D721Med (cell line): ENCODE data around the gene ENPP1.

Source experiments
- DNase-seq: peaks from one replicate; pipeline ENCODE4 v3.0.0; 2011; ENCODE audit warnings: low spot score; ENCODE audit not compliant: insufficient read length
- FAIRE-seq: peaks from 2 replicates; lab custom pipeline; 2011; peaks lifted over from hg19 to GRCh38; lab: Jason Lieb, UNC
- CTCF ChIP-seq: IDR thresholded peaks from 2 replicates; pipeline ENCODE4 v1.5.1; 2012; ENCODE audit warnings: mild to moderate bottlenecking, control low read depth; ENCODE audit not compliant: insufficient read depth; ENCODE audit errors: missing control alignments

ENPP1 gene

GRCh38 chr6:131773284-131773950 is 34.4 kb upstream of the ENPP1 start:
- TF ChIP-seq CTCF: no peak
- DNase-seq: no peak
- no peak for FAIRE-seq

GRCh38 chr6:131775886-131776285 is 31.9 kb upstream of the ENPP1 start:
- FAIRE-seq (no peak), DNase-seq (no peak)
- no peak for TF ChIP-seq CTCF

GRCh38 chr6:131776985-131777384 is 30.8 kb upstream of the ENPP1 start:
- FAIRE-seq (no peak), DNase-seq (no peak)
- no peak for TF ChIP-seq CTCF

DNA sequence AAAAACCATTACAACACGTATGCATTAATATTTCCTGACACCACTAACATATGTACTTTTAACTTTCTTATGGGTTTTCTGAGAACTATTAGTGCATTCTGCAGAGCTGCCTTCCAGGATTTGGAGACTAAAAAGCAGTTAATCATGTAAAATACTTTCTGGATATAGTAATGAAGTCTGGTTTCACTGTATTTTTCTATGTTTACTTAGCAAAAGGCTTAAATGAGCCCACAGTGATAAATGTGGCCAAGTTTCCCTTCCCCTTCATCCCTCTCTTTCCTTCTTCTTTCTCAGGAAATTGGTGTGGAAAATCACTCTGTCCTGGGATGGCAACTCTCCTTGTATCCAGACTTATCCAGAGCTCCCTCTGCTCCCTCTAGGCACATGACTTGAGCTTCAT is 29.7 kb upstream of the ENPP1 start:
- no peak for TF ChIP-seq CTCF
- no peak for DNase-seq
- FAIRE-seq: no peak

DNA sequence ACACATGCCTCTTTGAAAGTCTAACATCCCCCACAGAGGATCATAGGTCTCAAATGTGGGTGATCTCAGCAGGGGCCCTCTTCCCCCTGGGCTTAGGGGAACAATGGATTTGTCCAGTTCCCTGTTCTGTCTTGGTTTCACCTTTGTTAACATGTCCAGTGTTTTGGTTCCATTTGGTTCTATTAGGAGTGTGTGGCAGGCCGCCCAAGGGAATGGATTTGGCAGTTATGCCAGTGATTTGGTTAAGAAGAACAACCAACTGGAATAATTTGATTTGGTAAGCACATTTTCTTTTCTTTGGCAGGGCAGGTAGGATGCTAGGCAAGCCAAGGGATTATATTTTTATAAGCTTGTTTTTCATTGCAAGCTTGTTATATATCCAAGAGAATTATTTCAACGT is 28.5 kb upstream of the ENPP1 start:
- DNase-seq (no peak), FAIRE-seq (no peak)
- no peak for TF ChIP-seq CTCF

GRCh38 chr6:131780600-131780999 is 27.2 kb upstream of the ENPP1 start:
- no peak for TF ChIP-seq CTCF
- DNase-seq (no peak), FAIRE-seq (no peak)

DNA sequence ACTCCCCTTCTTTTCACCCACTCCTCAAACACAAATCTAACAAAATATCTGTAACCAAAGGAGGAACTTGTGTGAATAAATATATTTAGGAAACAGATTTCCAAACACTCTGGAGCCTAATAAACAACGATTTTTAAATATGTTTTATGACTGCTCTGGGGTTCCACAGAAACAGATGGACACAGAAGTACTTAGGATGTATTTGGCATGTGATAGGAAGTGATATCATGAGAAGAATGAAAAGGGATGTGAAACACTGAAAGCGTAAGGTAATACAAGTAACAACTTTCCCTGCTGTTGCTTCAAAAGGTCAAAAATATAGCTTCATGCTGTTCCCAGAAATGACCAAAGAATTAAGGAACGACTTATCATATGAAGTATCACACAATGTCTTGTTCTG is 26.1 kb upstream of the ENPP1 start:
- DNase-seq: no peak
- no peak for FAIRE-seq
- TF ChIP-seq CTCF: no peak
